GM18498 (cell line): ENCODE measurements around the gene LHFPL2.
A peak's percentile ranks its signal among the peaks of the same experiment; 100 is the strongest.

Experiments
- ATAC-seq: cut with Tn5 transposase; IDR thresholded peaks from one replicate; pipeline ENCODE4 v1.9.1; 2021; ENCODE audit warnings: mild to moderate bottlenecking, moderate library complexity; ENCODE audit not compliant: unreplicated experiment

The LHFPL2 gene

GRCh38 chr5:78574131-78574673 lies 74.4 kb downstream of the LHFPL2 start:
- ATAC-seq = no peak

GRCh38 chr5:78573318-78573717 lies 75.3 kb downstream of the LHFPL2 start:
- peak; percentile 62 for ATAC-seq

GRCh38 chr5:78570646-78571045 lies 77.9 kb downstream of the LHFPL2 start:
- no peak for ATAC-seq

GRCh38 chr5:78569441-78569840 lies 79.1 kb downstream of the LHFPL2 start:
- ATAC-seq = no peak

- ATAC-seq = no peak
These were observed 79.9 kb downstream of the LHFPL2 start for GRCh38 chr5:78568676-78569075.

- ATAC-seq = no peak
These were observed 80.4 kb downstream of the LHFPL2 start for GRCh38 chr5:78568212-78568611.

- ATAC-seq = no peak
These were observed 81.0 kb downstream of the LHFPL2 start for GRCh38 chr5:78567617-78568016.

GRCh38 chr5:78566747-78567425 lies 81.7 kb downstream of the LHFPL2 start:
- ATAC-seq = no peak

- no peak for ATAC-seq
These were observed 83.2 kb downstream of the LHFPL2 start for GRCh38 chr5:78565395-78565794.

- ATAC-seq = no peak
These were observed 85.0 kb downstream of the LHFPL2 start for GRCh38 chr5:78563621-78564020.

- ATAC-seq = no peak
These were observed 85.8 kb downstream of the LHFPL2 start for GRCh38 chr5:78562714-78563330.

- no peak for ATAC-seq
These were observed 86.6 kb downstream of the LHFPL2 start for GRCh38 chr5:78562001-78562400.

- no peak for ATAC-seq
These were observed 87.3 kb downstream of the LHFPL2 start for GRCh38 chr5:78561261-78561660.

- no peak for ATAC-seq
These were observed 88.3 kb downstream of the LHFPL2 start for GRCh38 chr5:78560000-78560855.

- ATAC-seq = no peak
These were observed 91.0 kb downstream of the LHFPL2 start for GRCh38 chr5:78557601-78558000.

GRCh38 chr5:78555870-78556269 lies 92.7 kb downstream of the LHFPL2 start:
- no peak for ATAC-seq

GRCh38 chr5:78554670-78555069 lies 93.9 kb downstream of the LHFPL2 start:
- ATAC-seq = no peak

GRCh38 chr5:78553580-78554353 lies 94.8 kb downstream of the LHFPL2 start:
- no peak for ATAC-seq

- ATAC-seq = no peak
These were observed 95.7 kb downstream of the LHFPL2 start for GRCh38 chr5:78552729-78553342.

GRCh38 chr5:78550891-78551290 lies 97.7 kb downstream of the LHFPL2 start:
- ATAC-seq = no peak
